Adrenal gland (tissue), 5 donors: ENCODE results near the gene VEGFB.

Experiments used
- POLR2A ChIP-seq, 2 donors: fragments of 450-650 bp; IDR thresholded peaks; one replicate each; pipeline ENCODE4 v1.6.1; 2017; ENCODE audit warnings: antibody characterized with exemption in 2 of 2, mild to moderate bottlenecking in 2 of 2, moderate library complexity in 1 of 2
- TF ChIP-seq, protein P1 (sequence below), 6 experiments: fragments of 450-650 bp in 4 of 6; fragments of 200-600 bp in 2 of 6; sonication (generic) in 1 of 6; IDR thresholded peaks; 1 replicate in 5 of 6; 2 replicates in 1 of 6; pipeline versions ENCODE4 v1.5.1 to v1.8.0; 2016 to 2021; ENCODE audit warnings: antibody characterized with exemption in 6 of 6, mild to moderate bottlenecking in 2 of 6, moderate library complexity in 1 of 6
- donor health status: DM: no; HTN: no; CAD: no.

DNA sequence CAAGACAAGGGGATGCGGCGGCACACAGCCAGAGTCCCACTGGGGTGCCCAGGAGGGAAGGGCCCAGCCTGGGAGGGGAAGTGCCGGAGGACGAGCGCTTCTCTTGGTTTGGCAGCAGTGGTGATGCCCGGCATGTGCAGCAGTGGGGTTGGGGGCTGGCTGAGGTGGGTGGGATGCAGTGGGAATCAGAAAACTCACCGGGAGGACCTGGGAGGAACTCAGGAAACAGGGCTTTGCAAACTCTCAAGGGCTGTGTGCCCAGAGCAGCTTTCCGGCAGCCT lies 24.9 kb upstream of the VEGFB start:
- TF ChIP-seq, protein P1, sequence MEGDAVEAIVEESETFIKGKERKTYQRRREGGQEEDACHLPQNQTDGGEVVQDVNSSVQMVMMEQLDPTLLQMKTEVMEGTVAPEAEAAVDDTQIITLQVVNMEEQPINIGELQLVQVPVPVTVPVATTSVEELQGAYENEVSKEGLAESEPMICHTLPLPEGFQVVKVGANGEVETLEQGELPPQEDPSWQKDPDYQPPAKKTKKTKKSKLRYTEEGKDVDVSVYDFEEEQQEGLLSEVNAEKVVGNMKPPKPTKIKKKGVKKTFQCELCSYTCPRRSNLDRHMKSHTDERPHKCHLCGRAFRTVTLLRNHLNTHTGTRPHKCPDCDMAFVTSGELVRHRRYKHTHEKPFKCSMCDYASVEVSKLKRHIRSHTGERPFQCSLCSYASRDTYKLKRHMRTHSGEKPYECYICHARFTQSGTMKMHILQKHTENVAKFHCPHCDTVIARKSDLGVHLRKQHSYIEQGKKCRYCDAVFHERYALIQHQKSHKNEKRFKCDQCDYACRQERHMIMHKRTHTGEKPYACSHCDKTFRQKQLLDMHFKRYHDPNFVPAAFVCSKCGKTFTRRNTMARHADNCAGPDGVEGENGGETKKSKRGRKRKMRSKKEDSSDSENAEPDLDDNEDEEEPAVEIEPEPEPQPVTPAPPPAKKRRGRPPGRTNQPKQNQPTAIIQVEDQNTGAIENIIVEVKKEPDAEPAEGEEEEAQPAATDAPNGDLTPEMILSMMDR (IDR thresholded peaks at IDR 0.05), result no peak
- no peak for TF ChIP-seq POLR2A (IDR thresholded peaks at IDR 0.05)
